ENCODE results near the gene HOXC6.

HOXC6 gene

DNA sequence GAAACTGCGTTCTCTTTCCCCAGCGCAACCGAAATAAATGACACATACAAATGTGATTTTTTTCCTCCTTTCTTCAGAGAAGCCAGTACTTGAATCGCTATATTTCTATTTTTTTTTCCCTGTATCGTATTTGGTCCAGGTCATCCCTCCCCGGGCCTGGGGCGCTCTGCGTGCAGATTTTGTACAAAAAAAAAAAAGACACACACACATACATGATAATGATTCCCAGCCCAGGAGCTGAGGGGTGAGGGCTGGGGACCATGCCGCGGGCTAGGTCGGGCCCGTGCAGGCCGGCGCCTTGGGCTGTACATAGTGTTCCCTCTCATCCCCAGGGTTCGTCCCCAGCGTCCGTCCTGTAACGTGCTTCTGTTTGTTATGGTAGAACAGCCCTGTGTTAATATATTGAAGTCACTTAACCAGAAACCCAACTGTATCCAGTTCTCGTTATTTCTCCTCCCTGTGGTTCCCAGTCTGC is 25.3 kb upstream of the HOXC6 start:
- no peak for DNase-seq

DNA sequence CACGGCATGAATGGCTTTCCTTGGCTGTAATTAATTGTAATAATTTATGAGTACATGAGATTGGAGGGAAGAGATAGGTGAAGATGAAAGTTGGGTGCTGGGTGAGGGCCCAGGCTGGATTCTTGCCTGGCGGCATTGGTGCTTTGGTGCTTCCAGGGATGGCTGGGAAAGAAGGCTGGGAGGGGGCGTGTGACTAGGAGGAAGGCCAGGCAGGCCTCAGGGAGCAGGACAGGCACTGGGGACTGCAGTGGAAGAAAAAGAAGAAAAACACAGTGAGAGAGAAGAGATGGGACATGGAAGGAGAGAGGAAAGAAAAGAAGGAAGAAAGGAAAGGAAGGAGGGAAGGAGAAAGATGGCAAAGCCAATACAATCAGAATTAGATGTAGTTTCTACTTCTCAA is 24.6 kb upstream of the HOXC6 start:
- DNase-seq = no peak

DNA sequence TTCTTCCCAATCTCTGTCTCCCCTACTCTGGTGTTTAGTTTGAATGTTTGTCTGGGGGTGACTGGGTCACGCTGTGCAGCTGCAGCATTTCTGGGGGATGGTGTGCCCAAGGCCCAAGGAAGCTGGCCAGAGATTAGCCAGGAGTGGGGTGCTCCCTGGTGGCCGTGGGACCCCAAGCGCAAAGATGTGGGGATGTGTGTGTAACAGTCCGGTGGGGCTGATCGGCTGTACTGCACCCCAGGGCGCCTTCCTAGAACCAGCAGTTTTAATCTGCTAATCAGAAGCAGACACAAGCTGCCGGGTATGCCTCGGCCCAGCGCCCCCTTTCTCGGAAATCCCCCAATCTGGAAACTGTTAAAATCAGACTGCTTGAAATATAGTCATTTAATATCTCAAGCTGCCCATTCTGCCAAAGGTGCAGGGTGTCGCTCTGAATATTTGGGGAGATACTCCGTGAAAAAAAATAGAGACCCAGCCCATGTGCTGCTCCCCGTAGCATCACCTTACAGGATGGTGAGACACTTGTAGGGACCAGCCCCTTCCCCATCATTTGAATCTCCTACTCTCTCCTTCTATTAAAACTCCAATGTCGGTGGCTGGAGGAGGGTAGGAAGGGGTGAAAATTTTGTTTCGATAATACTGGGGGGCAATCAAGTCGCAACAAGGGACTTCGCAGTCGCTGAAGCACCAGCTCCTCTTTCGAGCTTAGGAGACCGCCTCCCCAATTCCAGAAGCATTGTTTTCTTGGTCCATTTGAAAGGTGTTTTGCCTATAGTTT is 24.0 kb upstream of the HOXC6 start:
- DNase-seq = no peak

GRCh38 chr12:54004841-54005530 is 23.3 kb upstream of the HOXC6 start:
- no peak for DNase-seq

- no peak for DNase-seq
These were observed 22.7 kb upstream of the HOXC6 start for GRCh38 chr12:54005531-54005852.

- DNase-seq = peak; percentile 97
These were observed 22.2 kb upstream of the HOXC6 start for GRCh38 chr12:54005853-54006558.

- no peak for DNase-seq
These were observed 21.6 kb upstream of the HOXC6 start for GRCh38 chr12:54006559-54007220.

DNA sequence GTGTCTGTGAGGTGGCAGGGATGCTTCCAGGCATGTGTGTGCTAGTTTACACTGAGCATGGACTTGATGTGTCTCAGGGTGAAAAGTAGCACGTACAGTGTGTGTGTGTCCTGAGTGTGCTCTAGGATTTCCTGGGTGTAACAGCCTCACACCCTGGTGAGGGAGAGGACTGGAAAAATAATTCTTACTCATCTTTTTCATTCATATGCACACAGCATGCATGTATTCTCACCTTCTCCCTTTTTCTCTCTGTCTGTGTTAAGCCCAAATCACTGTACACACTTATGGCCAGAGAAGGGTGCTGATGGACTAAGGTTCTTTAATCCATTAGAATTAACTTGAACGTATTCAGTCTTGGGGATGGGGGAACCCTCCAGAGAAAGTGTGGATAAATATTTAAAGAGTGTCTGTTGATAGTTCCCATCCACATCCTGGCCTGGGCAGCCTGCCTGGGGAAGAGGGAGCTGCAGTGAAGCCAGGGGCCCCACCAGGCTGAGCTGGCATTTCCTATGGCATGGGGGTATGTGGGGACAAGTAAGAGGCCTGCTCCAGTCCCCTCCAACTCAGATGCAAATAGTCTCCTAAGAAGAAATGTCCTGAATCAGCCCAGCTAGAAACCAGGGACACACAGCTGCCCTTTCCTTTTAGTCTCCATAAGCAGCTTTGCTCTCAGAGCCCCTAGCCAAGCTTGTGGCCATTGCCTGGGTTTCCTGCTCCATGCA is 20.5 kb upstream of the HOXC6 start:
- no peak for DNase-seq

DNA sequence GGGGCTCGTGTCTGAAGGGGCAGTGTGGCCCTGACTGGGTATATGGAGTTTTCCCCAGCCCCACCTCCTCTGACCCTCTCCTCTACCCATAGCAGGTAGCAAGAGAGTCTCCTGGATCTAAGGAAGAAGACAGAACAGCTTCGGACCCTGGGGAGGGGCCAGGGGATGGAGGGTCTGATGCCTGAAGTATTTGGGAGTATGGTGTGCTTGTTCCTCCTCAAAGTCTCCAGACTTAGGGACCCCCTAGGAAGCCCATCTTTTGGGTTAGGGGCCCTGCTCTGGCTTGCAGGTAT is 20.0 kb upstream of the HOXC6 start:
- DNase-seq = no peak

- no peak for DNase-seq
These were observed 18.8 kb upstream of the HOXC6 start for GRCh38 chr12:54009171-54010052.

- DNase-seq = no peak
These were observed 17.9 kb upstream of the HOXC6 start for GRCh38 chr12:54010053-54010971.

DNA sequence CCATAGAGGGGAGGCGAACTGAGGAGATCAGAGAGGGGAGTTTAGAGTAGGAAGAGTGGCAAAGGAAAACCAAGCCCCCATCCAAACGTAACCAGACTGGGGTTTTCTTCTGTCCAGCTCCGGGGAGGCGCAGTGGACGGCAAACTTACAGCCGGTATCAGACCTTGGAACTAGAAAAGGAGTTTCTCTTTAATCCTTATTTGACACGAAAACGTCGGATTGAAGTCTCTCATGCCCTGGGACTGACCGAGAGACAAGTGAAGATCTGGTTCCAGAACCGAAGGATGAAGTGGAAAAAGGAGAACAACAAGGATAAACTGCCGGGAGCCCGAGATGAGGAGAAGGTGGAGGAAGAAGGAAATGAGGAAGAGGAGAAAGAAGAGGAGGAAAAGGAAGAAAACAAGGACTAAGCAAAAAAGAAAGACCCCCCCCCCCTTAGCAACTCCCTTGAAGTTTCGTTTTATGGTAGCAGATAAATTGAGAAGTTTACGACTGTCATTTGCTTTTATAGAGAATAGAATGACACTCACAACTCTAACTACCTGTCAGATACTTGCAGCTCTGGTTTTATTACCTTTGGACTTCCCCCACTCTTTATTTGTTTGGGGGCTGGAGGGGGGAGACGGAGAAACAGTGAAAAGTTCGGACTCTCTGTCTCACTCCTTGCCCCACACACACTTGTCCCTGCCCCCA is 17.1 kb upstream of the HOXC6 start:
- DNase-seq = no peak

- DNase-seq = no peak
These were observed 16.3 kb upstream of the HOXC6 start for GRCh38 chr12:54011665-54012532.

- DNase-seq = no peak
These were observed 15.4 kb upstream of the HOXC6 start for GRCh38 chr12:54012631-54013409.

DNA sequence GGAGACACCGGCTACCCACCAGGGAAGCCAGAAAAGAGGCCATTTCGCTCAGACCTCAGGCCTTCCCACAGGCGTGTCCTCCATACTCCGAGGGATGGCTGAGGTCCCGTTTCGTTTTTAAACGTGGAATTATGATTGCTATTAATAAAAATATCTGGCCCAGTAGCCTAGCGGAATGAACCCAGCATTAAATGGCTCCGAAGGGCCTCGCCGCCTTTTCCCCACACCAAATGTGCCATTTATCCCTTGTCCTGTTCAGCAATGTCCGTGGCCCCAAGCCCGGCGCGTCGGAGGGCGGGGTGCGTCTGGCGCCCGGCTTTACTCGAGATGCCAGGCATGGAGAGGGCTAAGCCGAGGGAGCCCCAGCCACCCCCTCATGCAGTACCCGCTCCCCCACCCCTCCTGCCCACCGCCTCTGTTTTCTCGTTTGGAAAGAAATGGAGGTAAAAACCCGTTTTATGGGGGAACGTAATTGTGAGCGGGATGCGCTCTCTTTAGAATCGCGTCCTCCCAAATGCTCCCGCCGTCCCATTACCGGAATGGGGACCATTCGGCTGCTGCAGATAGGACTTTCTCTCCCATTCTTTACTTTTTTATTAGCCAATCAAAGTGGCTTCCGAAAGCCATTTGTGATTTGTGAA is 13.7 kb upstream of the HOXC6 start:
- DNase-seq = no peak

- peak; percentile 63 for DNase-seq
These were observed 13.0 kb upstream of the HOXC6 start for GRCh38 chr12:54015018-54015931.

DNA sequence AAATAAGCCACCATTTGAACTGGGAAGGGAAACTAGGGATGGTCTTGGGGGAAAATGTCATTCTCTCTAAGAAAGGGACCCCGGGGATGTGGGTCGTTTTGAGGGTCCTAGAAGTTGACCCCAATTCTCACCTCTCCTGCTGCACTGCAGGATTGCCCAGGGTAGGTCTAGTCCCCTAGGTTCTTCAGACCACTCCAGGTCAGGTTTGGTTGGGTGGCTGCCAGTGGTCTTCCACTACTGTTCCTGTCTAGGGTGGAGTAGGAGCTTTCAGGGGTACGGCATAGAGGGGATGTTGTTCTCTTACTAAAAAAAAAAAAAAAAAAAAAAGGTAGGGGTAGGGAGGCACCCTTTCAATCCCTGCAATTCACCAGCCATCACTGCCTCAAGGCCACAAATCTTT is 12.2 kb upstream of the HOXC6 start:
- DNase-seq = no peak

Measured in eye (tissue), 1 donor.